ENCODE results near the gene CDHR2.
A peak's percentile ranks its signal among the peaks of the same experiment; 100 is the strongest.

- no peak for TF ChIP-seq CTCF (IDR thresholded peaks at IDR 0.05)
- peak in 1 of 2 donors; percentile 13 for TF ChIP-seq POLR2A (IDR thresholded peaks at IDR 0.05)
These were observed 12.8 kb upstream of the CDHR2 start for GRCh38 chr5:176536132-176536901.

All from uterus (tissue), 2 donors.